ENCODE results near the gene LGR4. TPM values are rescaled to one million over a fixed set of nuclear protein-coding genes. Genes with fewer than 3 reads are reported as not detected.

Gene LGR4
- total and polyA plus RNA-seq, 10 donors, result 1.5 to 47.2 (median 27.0) TPM

DNA sequence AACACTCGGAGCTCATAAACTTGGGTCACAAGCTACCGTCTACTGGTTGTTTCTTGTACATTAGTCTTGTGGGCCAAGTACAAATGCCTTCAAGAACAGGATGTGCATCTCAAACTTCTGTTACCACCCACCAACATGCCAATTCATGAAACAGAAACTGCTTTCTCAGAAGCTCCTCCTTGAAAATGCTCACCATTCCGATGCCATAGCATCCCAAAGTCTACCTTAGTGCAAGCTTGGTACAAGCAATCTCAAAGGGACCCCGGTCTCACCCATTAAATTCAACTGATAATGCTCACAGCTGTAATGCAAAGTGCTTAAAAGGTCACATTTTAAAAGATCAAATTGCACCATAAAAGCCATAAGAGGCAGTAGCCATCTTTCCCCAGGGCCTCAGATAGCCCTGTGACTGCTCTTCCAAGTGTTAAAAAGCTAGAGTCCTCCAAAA is 77.8 kb downstream of the LGR4 start:
- intact Hi-C loops (cut with DNase I; ENCODE audit: low total_unique reads), result no loop called here
- no peak for DNase-seq
- no peak overlapping the region for H3K4me3 ChIP-seq
- H3K4me1 ChIP-seq, result peaks cover 0 to 24% (median 3%) of the 10 kb centered on the region in 6 donors
- no peaks in the 10 kb centered on the region for H3K36me3 ChIP-seq
- H3K27me3 ChIP-seq (replicated peaks in 1 of 7), result no peaks in the 10 kb centered on the region
- 72 to 82% (median 79%) methylated on average over 4 of the region's 4 CpGs for WGBS, 5 donors
- H3K9me3 ChIP-seq, result no peaks in the 10 kb centered on the region
- H3K27ac ChIP-seq, result no peak overlapping the region
- no peak for TF ChIP-seq CTCF (IDR thresholded peaks at IDR 0.05 in 8 of 11, conservative IDR thresholded peaks at IDR 0.05 in 3 of 11)
- TF ChIP-seq POLR2AphosphoS5 (IDR thresholded peaks at IDR 0.05), result no peak
- TF ChIP-seq POLR2A (IDR thresholded peaks at IDR 0.05), result no peak

DNA sequence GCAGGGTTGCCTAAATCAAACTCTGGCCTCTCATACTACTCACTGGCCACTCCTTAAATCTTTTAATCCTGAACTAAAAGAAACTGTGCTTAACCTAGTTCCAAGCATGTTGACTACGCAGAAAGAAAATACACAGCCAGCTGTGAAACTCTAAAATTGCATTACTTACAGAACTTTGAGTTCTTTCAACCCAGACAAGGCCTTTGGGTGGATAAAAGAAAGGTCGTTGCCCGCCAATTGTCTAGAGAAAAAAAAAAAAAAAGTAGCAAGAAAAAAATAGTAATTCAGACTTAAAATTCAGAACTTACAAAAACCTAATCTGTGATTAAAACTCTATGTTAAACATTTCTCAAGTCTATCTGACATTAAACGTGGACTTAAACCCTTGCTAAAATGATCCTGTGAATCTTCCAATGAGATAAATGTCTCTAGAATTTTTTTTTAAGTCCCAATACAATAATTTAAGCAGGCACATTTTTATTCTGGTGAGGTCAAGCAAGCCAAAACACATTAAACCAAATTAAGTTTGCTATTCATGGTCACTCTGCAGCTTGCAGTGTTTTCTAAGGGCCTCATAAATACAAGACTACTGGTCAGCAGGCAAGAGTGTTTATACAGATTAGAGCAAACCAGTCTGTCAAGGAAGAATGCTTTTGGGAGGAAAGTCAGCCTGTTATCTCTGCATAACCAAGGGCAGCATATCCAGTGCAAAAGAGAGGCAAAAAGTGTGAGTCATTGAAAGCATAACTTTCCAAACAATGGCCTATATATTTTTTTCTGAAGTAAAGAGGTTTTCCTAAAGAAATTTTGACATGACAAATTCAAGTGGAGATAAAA is 80.1 kb downstream of the LGR4 start:
- WGBS, 5 donors, result 77 to 89% (median 82%) methylated on average over 4 of the region's 4 CpGs

DNA sequence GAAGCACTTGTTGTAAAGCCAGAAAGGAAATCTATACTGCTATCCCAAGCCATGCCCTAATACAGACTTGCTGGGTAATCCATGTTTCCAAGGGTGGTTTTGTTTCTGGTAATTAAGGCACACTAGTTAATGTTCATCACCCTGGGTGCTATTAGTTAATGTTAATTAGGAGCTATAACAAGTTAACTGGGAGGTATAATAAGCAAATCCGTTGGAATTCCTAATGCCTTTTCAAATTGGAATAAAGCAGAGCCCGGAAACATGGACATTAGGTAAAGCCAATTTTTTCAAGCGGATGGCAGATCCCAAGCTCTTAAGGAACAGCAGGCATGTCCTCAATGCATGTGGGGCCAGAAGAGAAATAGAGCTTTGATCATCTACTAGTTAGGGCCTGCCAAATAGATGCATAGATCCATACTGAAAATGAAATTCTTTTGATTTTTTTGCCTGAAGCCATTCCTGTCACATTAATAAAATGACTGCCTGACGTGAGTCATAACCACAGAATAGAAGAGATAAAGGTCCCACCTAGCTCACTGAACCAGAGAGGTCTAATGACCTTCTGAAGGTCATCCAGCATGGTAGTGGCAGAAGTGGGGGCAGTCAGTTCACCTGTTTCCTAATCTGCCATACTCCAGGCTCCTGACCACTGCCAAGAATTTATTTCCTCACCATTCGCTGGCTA is 81.1 kb downstream of the LGR4 start:
- Histone ChIP-seq H3K27ac (peak overlapping the region in 2 of 8 donors; percentile 34 to 45), H3K4me1 (peaks cover 0 to 7% (median 0%) of the 10 kb centered on the region in 6 donors), H3K27me3 (replicated peaks in 1 of 7) (no peaks in the 10 kb centered on the region), H3K9me3 (no peaks in the 10 kb centered on the region), H3K4me3 (no peak overlapping the region), H3K36me3 (no peaks in the 10 kb centered on the region)
- DNase-seq, result no peak
- 80 to 88% (median 83%) methylated on average over 5 of the region's 5 CpGs for WGBS, 5 donors
- TF ChIP-seq POLR2A (IDR thresholded peaks at IDR 0.05), result no peak
- no peak for TF ChIP-seq POLR2AphosphoS5 (IDR thresholded peaks at IDR 0.05)
- no peak for TF ChIP-seq CTCF (IDR thresholded peaks at IDR 0.05 in 8 of 11, conservative IDR thresholded peaks at IDR 0.05 in 3 of 11)
- intact Hi-C loops (cut with DNase I; ENCODE audit: low total_unique reads), result no loop called here

More for the DNA sequence above, 80.1 kb downstream of the LGR4 start:
- Histone ChIP-seq H3K4me3 (no peak overlapping the region), H3K27me3 (replicated peaks in 1 of 7) (no peaks in the 10 kb centered on the region), H3K9me3 (no peaks in the 10 kb centered on the region), H3K36me3 (no peaks in the 10 kb centered on the region), H3K27ac (peak overlapping the region in 5 of 8 donors; percentile 27 to 45 (median 34)), H3K4me1 (peaks cover 0 to 11% (median 2%) of the 10 kb centered on the region in 6 donors)
- DNase-seq, result no peak
- TF ChIP-seq POLR2AphosphoS5 (IDR thresholded peaks at IDR 0.05), result no peak
- TF ChIP-seq CTCF (IDR thresholded peaks at IDR 0.05 in 8 of 11, conservative IDR thresholded peaks at IDR 0.05 in 3 of 11), result no peak
- TF ChIP-seq POLR2A (IDR thresholded peaks at IDR 0.05), result no peak
- intact Hi-C loops (cut with DNase I; ENCODE audit: low total_unique reads), result no loop called here
